SK-N-SH (cell line): ENCODE results near the gene ABCA6. TPM values are rescaled to one million over a fixed set of nuclear protein-coding genes. Genes with fewer than 3 reads are reported as not detected.

Source experiments
- CTCF ChIA-PET: fragments of 300-600, 350-600 bp; formaldehyde crosslinking; extraction: SDS; loops from one replicate; lab custom pipeline; 2021; lab: Yijun Ruan, JAX
- POLR2A ChIA-PET: fragments of 350-600 bp; sonication (Branson Sonifier 250); formaldehyde crosslinking; extraction: SDS; loops from one replicate; lab custom pipeline; 2020; ENCODE audit warnings: antibody characterized with exemption, inconsistent platforms; lab: Yijun Ruan, JAX
- DNase-seq: peaks from one replicate; pipeline ENCODE4 v3.0.0; 2012
- H2AFZ ChIP-seq: fragments of 200-600 bp; sonication (generic); 2 replicates; pipeline ENCODE4 v1.8.1; 2016; ENCODE audit warnings: antibody characterized with exemption, mild to moderate bottlenecking, low read depth
- H3F3A ChIP-seq: fragments of 200-600 bp; sonication (generic); replicated peaks from 2 replicates; pipeline ENCODE3; 2016; ENCODE audit warnings: antibody characterized with exemption, mild to moderate bottlenecking; ENCODE audit not compliant: insufficient read depth
- H3K27ac ChIP-seq, 2 experiments: fragments of 200-500 bp in 1 of 2; fragments of 200-600 bp in 1 of 2; sonication (Bioruptor generic) in 1 of 2; sonication (generic), shearing (Covaris generic) in 1 of 2; 2 replicates each; pipeline versions ENCODE4 v1.5.1 to v1.6.1; 2014 to 2016; ENCODE audit warnings: low read depth in 2 of 2, inconsistent platforms in 1 of 2, low read length in 1 of 2, mild to moderate bottlenecking in 1 of 2, mixed read lengths in 1 of 2
- H3K27me3 ChIP-seq: fragments of 200-600 bp; sonication (generic), shearing (Covaris generic); 2 replicates; pipeline ENCODE4 v1.6.1; 2016; ENCODE audit warnings: mixed run types; ENCODE audit not compliant: insufficient read depth
- H3K36me3 ChIP-seq, 2 experiments: fragments of 200-500 bp in 1 of 2; fragments of 200-600 bp in 1 of 2; sonication (Bioruptor generic) in 1 of 2; sonication (generic) in 1 of 2; replicated peaks in 1 of 2; 2 replicates each; pipeline versions ENCODE3 to v1.5.1; 2014 to 2016; ENCODE audit warnings: low read length in 1 of 2, mild to moderate bottlenecking in 1 of 2; ENCODE audit not compliant: insufficient read depth in 2 of 2, control insufficient read depth in 1 of 2
- H3K4me1 ChIP-seq, 2 experiments: fragments of 200-500 bp in 1 of 2; fragments of 200-600 bp in 1 of 2; sonication (Bioruptor generic) in 1 of 2; sonication (generic), shearing (Covaris generic) in 1 of 2; 2 replicates each; pipeline versions ENCODE4 v1.5.1 to v1.6.1; 2014 to 2016; ENCODE audit warnings: low read depth in 1 of 2, low read length in 1 of 2, mixed run types in 1 of 2; ENCODE audit not compliant: insufficient read depth in 2 of 2, control insufficient read depth in 1 of 2
- H3K4me2 ChIP-seq: fragments of 200-600 bp; sonication (generic), shearing (Covaris generic); 2 replicates; pipeline ENCODE4 v1.6.1; 2017; ENCODE audit warnings: mixed run types
- H3K4me3 ChIP-seq, 2 experiments: fragments of 200-500 bp in 1 of 2; fragments of 200-600 bp in 1 of 2; sonication (Bioruptor generic) in 1 of 2; sonication (generic), shearing (Covaris generic) in 1 of 2; 2 replicates each; pipeline versions ENCODE4 v1.5.1 to v1.8.1; 2014 to 2016; ENCODE audit warnings: low read depth in 2 of 2, inconsistent platforms in 1 of 2, low read length in 1 of 2, mild to moderate bottlenecking in 1 of 2, mixed read lengths in 1 of 2, moderate library complexity in 1 of 2
- H3K79me2 ChIP-seq: fragments of 200-600 bp; sonication (generic); 2 replicates; pipeline ENCODE4 v1.8.1; 2017; ENCODE audit warnings: mild to moderate bottlenecking; ENCODE audit not compliant: insufficient read depth
- H3K9ac ChIP-seq: fragments of 200-600 bp; sonication (generic); 2 replicates; pipeline ENCODE4 v1.6.1; 2017; ENCODE audit warnings: mixed run types
- H3K9me2 ChIP-seq: fragments of 200-600 bp; sonication (generic); 2 replicates; pipeline ENCODE4 v1.6.1; 2017; ENCODE audit warnings: mixed run types
- H3K9me3 ChIP-seq: fragments of 200-600 bp; sonication (generic); 2 replicates; pipeline ENCODE4 v1.6.1; 2017; ENCODE audit warnings: mixed run types, mild to moderate bottlenecking, moderate library complexity
- H4K20me1 ChIP-seq: fragments of 200-600 bp; sonication (generic); 2 replicates; pipeline ENCODE4 v1.6.1; 2017; ENCODE audit warnings: mild to moderate bottlenecking, mixed run types; ENCODE audit not compliant: insufficient read depth
- EZH2phosphoT487 ChIP-seq: fragments of 200-600 bp; sonication (generic); IDR thresholded peaks from 2 replicates; pipeline ENCODE4 v1.6.1; 2017; ENCODE audit warnings: low read depth, mixed run types, mild to moderate bottlenecking, antibody characterized with exemption, moderate library complexity, borderline replicate concordance
- FOXJ3 ChIP-seq: sonication (generic); formaldehyde crosslinking; IDR thresholded peaks from 2 replicates; pipeline ENCODE4 v1.5.1; 2020; ENCODE audit warnings: mild to moderate bottlenecking, missing genetic modification reagents
- FOXM1 ChIP-seq: IDR thresholded peaks from 2 replicates; pipeline ENCODE4 v1.4.0; 2012; ENCODE audit warnings: low read depth, mild to moderate bottlenecking
- GABPA ChIP-seq: IDR thresholded peaks from 2 replicates; pipeline ENCODE4 v1.4.0; 2012; ENCODE audit warnings: low read depth, mild to moderate bottlenecking
- GATA2 ChIP-seq: sonication (generic); formaldehyde crosslinking; IDR thresholded peaks from 2 replicates; pipeline ENCODE4 v1.5.0; 2020; ENCODE audit warnings: mild to moderate bottlenecking, missing genetic modification reagents
- JUND ChIP-seq: IDR thresholded peaks from 2 replicates; pipeline ENCODE4 v1.4.0; 2012
- NRF1 ChIP-seq: IDR thresholded peaks from 2 replicates; pipeline ENCODE4 v1.6.1; 2012; ENCODE audit warnings: low read depth, mild to moderate bottlenecking, low read length
- POLR2AphosphoS5 ChIP-seq: IDR thresholded peaks from 2 replicates; pipeline ENCODE4 v1.6.1; 2012; ENCODE audit warnings: low read depth, low read length
- RAD21 ChIP-seq: IDR thresholded peaks from 2 replicates; pipeline ENCODE4 v1.6.1; 2012; ENCODE audit warnings: mild to moderate bottlenecking, low read length
- RCOR1 ChIP-seq: fragments of 150-350 bp; IDR thresholded peaks from 2 replicates; pipeline ENCODE4 v1.6.1; 2017; ENCODE audit warnings: antibody characterized with exemption, low read length
- RXRA ChIP-seq: IDR thresholded peaks from 2 replicates; pipeline ENCODE4 v1.4.0; 2012; ENCODE audit warnings: low read depth, mild to moderate bottlenecking, borderline replicate concordance
- SIN3A ChIP-seq: IDR thresholded peaks from 2 replicates; pipeline ENCODE4 v1.6.1; 2012; ENCODE audit warnings: low read depth, mild to moderate bottlenecking, low read length, moderate library complexity, borderline replicate concordance
- TAF1 ChIP-seq: IDR thresholded peaks from 2 replicates; pipeline ENCODE4 v1.6.1; 2012; ENCODE audit warnings: low read depth, mild to moderate bottlenecking, low read length, moderate library complexity, borderline replicate concordance
- TCF12 ChIP-seq: IDR thresholded peaks from 2 replicates; pipeline ENCODE4 v1.4.0; 2012
- WGBS: methylation state at CpG from one replicate; pipeline ENCODE4 v1.1.6; 2017; ENCODE audit warnings: low lambda C conversion rate; 5-methylcytosine and 5-hydroxymethylcytosine counted together
- polyA plus RNA-seq, 3 experiments: library from polyadenylated mRNA; depleted of rRNA; stranded (reverse); fragments of >200 nt; gene quantifications; 2 replicates each; pipeline ENCODE4 v1.2.3, GENCODE V29; 2012
- TF ChIP-seq, protein P1 (sequence below): fragments of 150-350 bp; IDR thresholded peaks from 2 replicates; pipeline ENCODE4 v1.6.1; 2017; ENCODE audit warnings: antibody characterized with exemption, low read length, low read depth, borderline replicate concordance
- TF ChIP-seq, protein P2 (sequence below): IDR thresholded peaks from 2 replicates; pipeline ENCODE4 v1.4.0; 2012; ENCODE audit warnings: low read depth, borderline replicate concordance
- TF ChIP-seq, protein P3 (sequence below): IDR thresholded peaks from 2 replicates; pipeline ENCODE4; 2012
- TF ChIP-seq, protein P4 (sequence below): IDR thresholded peaks from 2 replicates; pipeline ENCODE4 v1.6.1; 2012; ENCODE audit warnings: mild to moderate bottlenecking, low read depth, low read length, moderate library complexity
- TF ChIP-seq, protein P5 (sequence below): IDR thresholded peaks from 2 replicates; pipeline ENCODE4 v1.4.0; 2012; ENCODE audit warnings: low read depth
- TF ChIP-seq, protein P6 (sequence below): fragments of 150-350 bp; IDR thresholded peaks from 2 replicates; pipeline ENCODE4 v1.6.1; 2016; ENCODE audit warnings: mild to moderate bottlenecking, low read depth, low read length

Gene ABCA6
- polyA plus RNA-seq, 1 of the 3 experiments (the other 2 are of a cell fraction): 0.15 TPM

DNA sequence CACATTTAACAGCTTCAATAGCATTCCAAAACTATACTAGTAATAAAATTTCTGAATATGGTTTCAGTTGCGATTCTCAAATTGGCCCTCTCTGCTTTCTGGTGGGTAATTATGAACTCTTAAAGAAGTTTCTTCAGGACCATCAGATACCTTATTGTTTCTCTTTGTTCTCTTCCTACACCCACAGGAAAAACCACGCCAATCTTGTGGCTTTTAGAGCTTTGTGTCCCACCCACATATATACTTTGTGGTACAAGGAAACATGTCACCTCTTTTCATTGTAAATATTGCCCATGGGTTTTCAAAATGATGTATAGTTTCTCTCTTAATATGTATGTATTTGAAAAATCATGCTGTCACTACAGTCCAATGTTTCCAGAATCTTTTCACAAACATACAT is 93.1 kb downstream of the ABCA6 start:
- no peaks in the 10 kb centered on the region for H3K79me2 ChIP-seq
- no peaks in the 10 kb centered on the region for H3K9me2 ChIP-seq
- H2AFZ ChIP-seq: no peak overlapping the region
- H4K20me1 ChIP-seq: no peaks in the 10 kb centered on the region
- no peaks in the 10 kb centered on the region for H3F3A ChIP-seq
- no peak overlapping the region for H3K27ac ChIP-seq
- H3K9ac ChIP-seq: no peak overlapping the region
- H3K9me3 ChIP-seq: no peaks in the 10 kb centered on the region
- TF ChIP-seq GABPA (no peak), RAD21 (no peak), NRF1 (no peak), FOXJ3 (CRISPR knock-in tag) (no peak), RCOR1 (no peak), JUND (no peak), GATA2 (no peak), TCF12 (no peak), FOXM1 (no peak), POLR2AphosphoS5 (no peak), SIN3A (no peak), TAF1 (no peak), EZH2phosphoT487 (no peak), RXRA (no peak)
- TF ChIP-seq, protein P1, sequence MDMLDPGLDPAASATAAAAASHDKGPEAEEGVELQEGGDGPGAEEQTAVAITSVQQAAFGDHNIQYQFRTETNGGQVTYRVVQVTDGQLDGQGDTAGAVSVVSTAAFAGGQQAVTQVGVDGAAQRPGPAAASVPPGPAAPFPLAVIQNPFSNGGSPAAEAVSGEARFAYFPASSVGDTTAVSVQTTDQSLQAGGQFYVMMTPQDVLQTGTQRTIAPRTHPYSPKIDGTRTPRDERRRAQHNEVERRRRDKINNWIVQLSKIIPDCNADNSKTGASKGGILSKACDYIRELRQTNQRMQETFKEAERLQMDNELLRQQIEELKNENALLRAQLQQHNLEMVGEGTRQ: no peak
- TF ChIP-seq, protein P2, sequence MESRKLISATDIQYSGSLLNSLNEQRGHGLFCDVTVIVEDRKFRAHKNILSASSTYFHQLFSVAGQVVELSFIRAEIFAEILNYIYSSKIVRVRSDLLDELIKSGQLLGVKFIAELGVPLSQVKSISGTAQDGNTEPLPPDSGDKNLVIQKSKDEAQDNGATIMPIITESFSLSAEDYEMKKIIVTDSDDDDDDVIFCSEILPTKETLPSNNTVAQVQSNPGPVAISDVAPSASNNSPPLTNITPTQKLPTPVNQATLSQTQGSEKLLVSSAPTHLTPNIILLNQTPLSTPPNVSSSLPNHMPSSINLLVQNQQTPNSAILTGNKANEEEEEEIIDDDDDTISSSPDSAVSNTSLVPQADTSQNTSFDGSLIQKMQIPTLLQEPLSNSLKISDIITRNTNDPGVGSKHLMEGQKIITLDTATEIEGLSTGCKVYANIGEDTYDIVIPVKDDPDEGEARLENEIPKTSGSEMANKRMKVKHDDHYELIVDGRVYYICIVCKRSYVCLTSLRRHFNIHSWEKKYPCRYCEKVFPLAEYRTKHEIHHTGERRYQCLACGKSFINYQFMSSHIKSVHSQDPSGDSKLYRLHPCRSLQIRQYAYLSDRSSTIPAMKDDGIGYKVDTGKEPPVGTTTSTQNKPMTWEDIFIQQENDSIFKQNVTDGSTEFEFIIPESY: no peak
- TF ChIP-seq, protein P3, sequence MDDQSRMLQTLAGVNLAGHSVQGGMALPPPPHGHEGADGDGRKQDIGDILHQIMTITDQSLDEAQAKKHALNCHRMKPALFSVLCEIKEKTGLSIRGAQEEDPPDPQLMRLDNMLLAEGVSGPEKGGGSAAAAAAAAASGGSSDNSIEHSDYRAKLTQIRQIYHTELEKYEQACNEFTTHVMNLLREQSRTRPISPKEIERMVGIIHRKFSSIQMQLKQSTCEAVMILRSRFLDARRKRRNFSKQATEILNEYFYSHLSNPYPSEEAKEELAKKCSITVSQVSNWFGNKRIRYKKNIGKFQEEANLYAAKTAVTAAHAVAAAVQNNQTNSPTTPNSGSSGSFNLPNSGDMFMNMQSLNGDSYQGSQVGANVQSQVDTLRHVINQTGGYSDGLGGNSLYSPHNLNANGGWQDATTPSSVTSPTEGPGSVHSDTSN: no peak
- TF ChIP-seq, protein P4, sequence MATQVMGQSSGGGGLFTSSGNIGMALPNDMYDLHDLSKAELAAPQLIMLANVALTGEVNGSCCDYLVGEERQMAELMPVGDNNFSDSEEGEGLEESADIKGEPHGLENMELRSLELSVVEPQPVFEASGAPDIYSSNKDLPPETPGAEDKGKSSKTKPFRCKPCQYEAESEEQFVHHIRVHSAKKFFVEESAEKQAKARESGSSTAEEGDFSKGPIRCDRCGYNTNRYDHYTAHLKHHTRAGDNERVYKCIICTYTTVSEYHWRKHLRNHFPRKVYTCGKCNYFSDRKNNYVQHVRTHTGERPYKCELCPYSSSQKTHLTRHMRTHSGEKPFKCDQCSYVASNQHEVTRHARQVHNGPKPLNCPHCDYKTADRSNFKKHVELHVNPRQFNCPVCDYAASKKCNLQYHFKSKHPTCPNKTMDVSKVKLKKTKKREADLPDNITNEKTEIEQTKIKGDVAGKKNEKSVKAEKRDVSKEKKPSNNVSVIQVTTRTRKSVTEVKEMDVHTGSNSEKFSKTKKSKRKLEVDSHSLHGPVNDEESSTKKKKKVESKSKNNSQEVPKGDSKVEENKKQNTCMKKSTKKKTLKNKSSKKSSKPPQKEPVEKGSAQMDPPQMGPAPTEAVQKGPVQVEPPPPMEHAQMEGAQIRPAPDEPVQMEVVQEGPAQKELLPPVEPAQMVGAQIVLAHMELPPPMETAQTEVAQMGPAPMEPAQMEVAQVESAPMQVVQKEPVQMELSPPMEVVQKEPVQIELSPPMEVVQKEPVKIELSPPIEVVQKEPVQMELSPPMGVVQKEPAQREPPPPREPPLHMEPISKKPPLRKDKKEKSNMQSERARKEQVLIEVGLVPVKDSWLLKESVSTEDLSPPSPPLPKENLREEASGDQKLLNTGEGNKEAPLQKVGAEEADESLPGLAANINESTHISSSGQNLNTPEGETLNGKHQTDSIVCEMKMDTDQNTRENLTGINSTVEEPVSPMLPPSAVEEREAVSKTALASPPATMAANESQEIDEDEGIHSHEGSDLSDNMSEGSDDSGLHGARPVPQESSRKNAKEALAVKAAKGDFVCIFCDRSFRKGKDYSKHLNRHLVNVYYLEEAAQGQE: no peak
- TF ChIP-seq, protein P5, sequence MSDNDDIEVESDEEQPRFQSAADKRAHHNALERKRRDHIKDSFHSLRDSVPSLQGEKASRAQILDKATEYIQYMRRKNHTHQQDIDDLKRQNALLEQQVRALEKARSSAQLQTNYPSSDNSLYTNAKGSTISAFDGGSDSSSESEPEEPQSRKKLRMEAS: no peak
- TF ChIP-seq, protein P6, sequence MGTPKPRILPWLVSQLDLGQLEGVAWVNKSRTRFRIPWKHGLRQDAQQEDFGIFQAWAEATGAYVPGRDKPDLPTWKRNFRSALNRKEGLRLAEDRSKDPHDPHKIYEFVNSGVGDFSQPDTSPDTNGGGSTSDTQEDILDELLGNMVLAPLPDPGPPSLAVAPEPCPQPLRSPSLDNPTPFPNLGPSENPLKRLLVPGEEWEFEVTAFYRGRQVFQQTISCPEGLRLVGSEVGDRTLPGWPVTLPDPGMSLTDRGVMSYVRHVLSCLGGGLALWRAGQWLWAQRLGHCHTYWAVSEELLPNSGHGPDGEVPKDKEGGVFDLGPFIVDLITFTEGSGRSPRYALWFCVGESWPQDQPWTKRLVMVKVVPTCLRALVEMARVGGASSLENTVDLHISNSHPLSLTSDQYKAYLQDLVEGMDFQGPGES: no peak
- no peaks in the 10 kb centered on the region for H3K36me3 ChIP-seq
- WGBS: 7% methylated on average over 2 of the region's 2 CpGs
- CTCF ChIA-PET: no interaction called here
- no peaks in the 10 kb centered on the region; a peak in 1 of 4 replicates for H3K4me1 ChIP-seq
- no peaks in the 10 kb centered on the region for H3K27me3 ChIP-seq
- H3K4me2 ChIP-seq: no peak overlapping the region
- POLR2A ChIA-PET: no interaction called here
- H3K4me3 ChIP-seq: no peak overlapping the region
- DNase-seq: no peak
